Activated naive CD4-positive, alpha-beta T cell treated with anti-CD3 and anti-CD28 coated beads, Interleukin-2, amount 50 U/mL, for 24 hours (primary cell): ENCODE data around the gene SNX19.

ENCODE experiments used
- H3K27ac Mint-ChIP-seq: one replicate; pipeline ENCODE4 v1.8.0; 2021; ENCODE audit warnings: mild to moderate bottlenecking, mixed read lengths
- H3K27me3 Mint-ChIP-seq: one replicate; pipeline ENCODE4 v1.8.0; 2021; ENCODE audit warnings: mixed read lengths
- H3K36me3 Mint-ChIP-seq: one replicate; pipeline ENCODE4 v1.8.0; 2021; ENCODE audit warnings: mixed read lengths
- H3K4me1 Mint-ChIP-seq: one replicate; pipeline ENCODE4 v1.8.0; 2021; ENCODE audit warnings: mixed read lengths
- H3K4me3 Mint-ChIP-seq: one replicate; pipeline ENCODE4 v1.8.0; 2021; ENCODE audit warnings: mild to moderate bottlenecking, mixed read lengths
- H3K9me3 Mint-ChIP-seq: one replicate; pipeline ENCODE4 v1.8.0; 2021; ENCODE audit warnings: mixed read lengths

SNX19 gene

DNA sequence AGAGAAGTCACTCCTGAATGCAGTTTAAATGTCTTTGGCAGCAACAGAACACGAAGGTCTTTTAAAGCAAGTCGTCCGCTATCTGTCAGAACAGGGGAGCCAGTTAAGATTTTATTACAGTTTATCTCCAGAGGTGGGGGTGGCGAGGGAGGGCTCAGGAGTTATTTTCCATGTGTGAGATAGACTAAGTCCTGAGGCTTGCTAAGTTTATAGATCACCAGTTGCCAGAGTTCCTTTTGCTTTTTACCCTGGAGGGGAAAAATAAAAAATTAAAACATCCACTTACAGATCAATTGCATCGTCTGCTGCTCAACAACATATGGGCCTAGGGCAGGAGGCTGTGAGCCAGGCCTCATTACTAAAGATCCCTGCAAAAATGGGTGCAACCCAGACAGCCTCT lies 90.7 kb downstream of the SNX19 start:
- Mint-ChIP-seq H3K27me3 (no peaks in the 10 kb centered on the region), H3K9me3 (no peaks in the 10 kb centered on the region), H3K4me1 (no peaks in the 10 kb centered on the region), H3K36me3 (no peaks in the 10 kb centered on the region), H3K27ac (no peak overlapping the region), H3K4me3 (no peak overlapping the region)
